WTC11 (cell line): ENCODE data around the gene CYP11A1. TPM values are rescaled to one million over a fixed set of nuclear protein-coding genes. Genes with fewer than 3 reads are reported as not detected.

Experiments used
- ATAC-seq: fragments of 200-7000 bp; cut with Tn5 transposase; 2 replicates; pipeline ENCODE4 v1.10.0; 2021; ENCODE audit warnings: mild to moderate bottlenecking, moderate library complexity
- CTCF ChIA-PET: fragments of 300-600 bp; sonication (Branson Sonifier 250); formaldehyde crosslinking; loops from one replicate; lab custom pipeline; 2021; ENCODE audit warnings: antibody characterized with exemption; lab: Charles Lee
- POLR2A ChIA-PET: fragments of 350-600 bp; sonication (Branson Sonifier 250); formaldehyde crosslinking; loops from one replicate; lab custom pipeline; 2021; ENCODE audit warnings: antibody characterized with exemption; lab: Charles Lee
- DNase-seq: peaks from one replicate; pipeline ENCODE4 v3.0.0; 2021; ENCODE audit warnings: low spot score
- H3K27ac Mint-ChIP-seq: 2 replicates; pipeline ENCODE4 v1.8.0; 2021; ENCODE audit warnings: mixed read lengths
- H3K27me3 Mint-ChIP-seq: 2 replicates; pipeline ENCODE4 v1.8.0; 2021; ENCODE audit warnings: low read depth, mild to moderate bottlenecking, moderate library complexity, mixed read lengths
- H3K36me3 Mint-ChIP-seq: 2 replicates; pipeline ENCODE4 v1.8.0; 2021; ENCODE audit warnings: mixed read lengths
- H3K4me1 Mint-ChIP-seq: 2 replicates; pipeline ENCODE4 v1.8.0; 2022; ENCODE audit warnings: mixed read lengths
- H3K4me3 Mint-ChIP-seq: 2 replicates; pipeline ENCODE4 v1.8.0; 2021; ENCODE audit warnings: mild to moderate bottlenecking, moderate library complexity, mixed read lengths
- H3K9me3 Mint-ChIP-seq: 2 replicates; pipeline ENCODE4 v1.8.0; 2021; ENCODE audit warnings: mixed read lengths
- ELF4 ChIP-seq: sonication (generic); formaldehyde crosslinking; IDR thresholded peaks from 2 replicates; pipeline ENCODE4 v1.8.1; 2022; ENCODE audit warnings: low read depth, mild to moderate bottlenecking, moderate library complexity, missing genetic modification reagents
- EMX1 ChIP-seq: fragments of 250-450 bp; sonication (Bioruptor Pico); IDR thresholded peaks from 2 replicates; pipeline ENCODE4 v1.8.0; 2021; ENCODE audit warnings: mild to moderate bottlenecking
- FOXP1 ChIP-seq: sonication (generic); formaldehyde crosslinking; IDR thresholded peaks from 2 replicates; pipeline ENCODE4 v1.8.0; 2022; ENCODE audit warnings: missing genetic modification reagents, mild to moderate bottlenecking, moderate library complexity, borderline replicate concordance
- JUN ChIP-seq: sonication (generic); formaldehyde crosslinking; IDR thresholded peaks from 2 replicates; pipeline ENCODE4 v1.8.0; 2023; ENCODE audit warnings: mild to moderate bottlenecking, missing genetic modification reagents
- NFE2L1 ChIP-seq: sonication (generic); formaldehyde crosslinking; IDR thresholded peaks from 2 replicates; pipeline ENCODE4 v1.8.1; 2023; ENCODE audit warnings: missing genetic modification reagents
- NFYB ChIP-seq: sonication (generic); formaldehyde crosslinking; conservative IDR thresholded peaks from 2 replicates; pipeline ENCODE4 v1.8.0; 2022; ENCODE audit warnings: low read depth, missing genetic modification reagents
- NR2C2 ChIP-seq: sonication (generic); formaldehyde crosslinking; IDR thresholded peaks from 2 replicates; pipeline ENCODE4 v1.8.0; 2022; ENCODE audit warnings: mild to moderate bottlenecking, missing genetic modification reagents
- OVOL2 ChIP-seq: fragments of 250-450 bp; sonication (Bioruptor Pico); IDR thresholded peaks from 2 replicates; pipeline ENCODE4 v1.9.0; 2021; ENCODE audit warnings: mild to moderate bottlenecking, borderline replicate concordance
- SMAD4 ChIP-seq: sonication (generic); formaldehyde crosslinking; IDR thresholded peaks from 2 replicates; pipeline ENCODE4 v1.8.0; 2022; ENCODE audit warnings: mild to moderate bottlenecking, missing genetic modification reagents
- TEAD4 ChIP-seq: sonication (generic); formaldehyde crosslinking; IDR thresholded peaks from 2 replicates; pipeline ENCODE4 v1.8.0; 2022; ENCODE audit warnings: mild to moderate bottlenecking, missing genetic modification reagents
- ZBTB21 ChIP-seq: sonication (generic); formaldehyde crosslinking; IDR thresholded peaks from 2 replicates; pipeline ENCODE4 v1.8.1; 2023; ENCODE audit warnings: mild to moderate bottlenecking, missing genetic modification reagents, borderline replicate concordance
- ZNF416 ChIP-seq: fragments of 250-450 bp; sonication (Bioruptor Pico); IDR thresholded peaks from 2 replicates; pipeline ENCODE4 v1.9.0; 2021; ENCODE audit warnings: mild to moderate bottlenecking, inconsistent platforms
- total RNA-seq: library from RNA; stranded (reverse); gene quantifications from 3 replicates; pipeline ENCODE4 v1.2.3, GENCODE V29; 2021
- TF ChIP-seq, protein P1 (sequence below): sonication (generic); formaldehyde crosslinking; IDR thresholded peaks from 2 replicates; pipeline ENCODE4 v1.8.1; 2023; ENCODE audit warnings: mild to moderate bottlenecking, missing genetic modification reagents, moderate library complexity
- TF ChIP-seq, protein P2 (sequence below): sonication (generic); formaldehyde crosslinking; conservative IDR thresholded peaks from 2 replicates; pipeline ENCODE4 v1.8.1; 2023; ENCODE audit warnings: mild to moderate bottlenecking, low read depth, missing genetic modification reagents, moderate library complexity
- TF ChIP-seq, protein P3 (sequence below): sonication (generic); formaldehyde crosslinking; IDR thresholded peaks from 2 replicates; pipeline ENCODE4 v1.8.0; 2023; ENCODE audit warnings: missing genetic modification reagents
- TF ChIP-seq, protein P4 (sequence below): sonication (generic); formaldehyde crosslinking; IDR thresholded peaks from 2 replicates; pipeline ENCODE4 v1.8.1; 2022; ENCODE audit warnings: mild to moderate bottlenecking, missing genetic modification reagents, moderate library complexity, borderline replicate concordance
- TF ChIP-seq, protein P5 (sequence below): sonication (generic); formaldehyde crosslinking; IDR thresholded peaks from 2 replicates; pipeline ENCODE4 v1.8.0; 2022; ENCODE audit warnings: mild to moderate bottlenecking, missing genetic modification reagents
- TF ChIP-seq, protein P6 (sequence below): sonication (generic); formaldehyde crosslinking; IDR thresholded peaks from 2 replicates; pipeline ENCODE4 v1.8.1; 2022; ENCODE audit warnings: mild to moderate bottlenecking, moderate library complexity, missing genetic modification reagents
- TF ChIP-seq, protein P7 (sequence below): sonication (generic); formaldehyde crosslinking; IDR thresholded peaks from 2 replicates; pipeline ENCODE4 v1.8.1; 2022; ENCODE audit warnings: low read depth, mild to moderate bottlenecking, moderate library complexity, missing genetic modification reagents, borderline replicate concordance
- TF ChIP-seq, protein P8 (sequence below): sonication (generic); formaldehyde crosslinking; conservative IDR thresholded peaks from 2 replicates; pipeline ENCODE4 v1.8.1; 2022; ENCODE audit warnings: mild to moderate bottlenecking, missing genetic modification reagents
- TF ChIP-seq, protein P9 (sequence below): sonication (generic); formaldehyde crosslinking; IDR thresholded peaks from 2 replicates; pipeline ENCODE4 v1.8.1; 2023; ENCODE audit warnings: mild to moderate bottlenecking, moderate library complexity, missing genetic modification reagents

CYP11A1 gene
- total RNA-seq, 1 experiment from 2014 or later = 3.4 TPM

DNA sequence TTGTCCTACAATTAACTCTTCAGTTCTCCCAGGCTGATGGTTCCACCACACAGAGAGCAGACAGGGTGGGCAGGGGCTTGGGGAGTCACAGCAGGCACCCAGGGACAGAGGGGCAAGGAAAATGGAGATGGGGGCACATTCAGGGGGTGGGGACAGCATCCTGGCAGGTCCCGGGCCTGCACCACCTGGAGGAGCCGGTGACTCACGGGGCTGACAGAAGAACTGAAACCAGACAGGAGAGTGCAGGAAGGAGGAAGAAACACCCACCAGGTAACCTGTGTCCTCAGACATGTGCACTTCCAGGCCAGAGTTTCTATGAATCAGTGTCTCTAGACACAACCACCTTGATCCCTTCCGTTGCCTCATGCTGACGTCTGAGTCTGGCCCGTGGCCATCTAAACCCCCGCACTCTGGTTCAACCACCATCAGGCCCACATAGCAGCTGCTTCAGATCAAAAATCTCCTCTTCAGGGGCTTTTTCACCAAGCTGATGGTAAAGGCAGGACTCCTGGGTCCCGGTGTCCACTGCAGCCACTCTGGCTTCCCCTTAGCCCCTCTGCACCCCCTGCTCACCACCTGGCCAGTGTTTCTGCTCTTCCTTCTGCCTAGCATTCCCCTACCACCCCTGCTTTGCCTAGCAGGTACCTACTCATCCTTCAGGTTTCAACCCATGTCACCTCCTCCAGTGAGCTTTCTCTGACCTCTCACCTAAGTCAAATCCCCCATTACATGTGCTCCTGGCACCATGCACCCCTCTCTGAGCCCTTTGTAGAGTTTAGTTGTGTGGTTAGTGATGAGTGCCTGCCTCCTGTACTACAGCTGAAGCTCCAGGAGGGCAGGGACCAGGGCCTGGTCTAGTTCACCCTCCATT lies 16.5 kb upstream of the CYP11A1 start:
- ATAC-seq = no peak
- POLR2A ChIA-PET = interaction anchor here (1.7 kb wide), 1 partner anchor 50 kb away, joined by 7 read pairs; the partner anchor contains the start of gene SEMA7A
- Mint-ChIP-seq H3K4me1 (peaks cover 11% of the 10 kb centered on the region), H3K4me3 (no peak overlapping the region), H3K36me3 (no peaks in the 10 kb centered on the region), H3K27me3 (no peaks in the 10 kb centered on the region), H3K9me3 (no peaks in the 10 kb centered on the region), H3K27ac (no peak overlapping the region)
- DNase-seq = no peak
- TF ChIP-seq, protein P1, sequence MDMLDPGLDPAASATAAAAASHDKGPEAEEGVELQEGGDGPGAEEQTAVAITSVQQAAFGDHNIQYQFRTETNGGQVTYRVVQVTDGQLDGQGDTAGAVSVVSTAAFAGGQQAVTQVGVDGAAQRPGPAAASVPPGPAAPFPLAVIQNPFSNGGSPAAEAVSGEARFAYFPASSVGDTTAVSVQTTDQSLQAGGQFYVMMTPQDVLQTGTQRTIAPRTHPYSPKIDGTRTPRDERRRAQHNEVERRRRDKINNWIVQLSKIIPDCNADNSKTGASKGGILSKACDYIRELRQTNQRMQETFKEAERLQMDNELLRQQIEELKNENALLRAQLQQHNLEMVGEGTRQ = no peak
- TF ChIP-seq ZBTB21 (CRISPR knock-in tag) (no peak), NFE2L1 (CRISPR knock-in tag) (no peak), OVOL2 (CRISPR knock-in tag) (no peak), NFYB (CRISPR knock-in tag) (no peak), EMX1 (CRISPR knock-in tag) (no peak), ZNF416 (no peak), NR2C2 (no peak), FOXP1 (CRISPR knock-in tag) (no peak), JUN (CRISPR knock-in tag) (no peak)
- TF ChIP-seq, protein P2, sequence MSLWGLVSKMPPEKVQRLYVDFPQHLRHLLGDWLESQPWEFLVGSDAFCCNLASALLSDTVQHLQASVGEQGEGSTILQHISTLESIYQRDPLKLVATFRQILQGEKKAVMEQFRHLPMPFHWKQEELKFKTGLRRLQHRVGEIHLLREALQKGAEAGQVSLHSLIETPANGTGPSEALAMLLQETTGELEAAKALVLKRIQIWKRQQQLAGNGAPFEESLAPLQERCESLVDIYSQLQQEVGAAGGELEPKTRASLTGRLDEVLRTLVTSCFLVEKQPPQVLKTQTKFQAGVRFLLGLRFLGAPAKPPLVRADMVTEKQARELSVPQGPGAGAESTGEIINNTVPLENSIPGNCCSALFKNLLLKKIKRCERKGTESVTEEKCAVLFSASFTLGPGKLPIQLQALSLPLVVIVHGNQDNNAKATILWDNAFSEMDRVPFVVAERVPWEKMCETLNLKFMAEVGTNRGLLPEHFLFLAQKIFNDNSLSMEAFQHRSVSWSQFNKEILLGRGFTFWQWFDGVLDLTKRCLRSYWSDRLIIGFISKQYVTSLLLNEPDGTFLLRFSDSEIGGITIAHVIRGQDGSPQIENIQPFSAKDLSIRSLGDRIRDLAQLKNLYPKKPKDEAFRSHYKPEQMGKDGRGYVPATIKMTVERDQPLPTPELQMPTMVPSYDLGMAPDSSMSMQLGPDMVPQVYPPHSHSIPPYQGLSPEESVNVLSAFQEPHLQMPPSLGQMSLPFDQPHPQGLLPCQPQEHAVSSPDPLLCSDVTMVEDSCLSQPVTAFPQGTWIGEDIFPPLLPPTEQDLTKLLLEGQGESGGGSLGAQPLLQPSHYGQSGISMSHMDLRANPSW = no peak
- TF ChIP-seq, protein P3, sequence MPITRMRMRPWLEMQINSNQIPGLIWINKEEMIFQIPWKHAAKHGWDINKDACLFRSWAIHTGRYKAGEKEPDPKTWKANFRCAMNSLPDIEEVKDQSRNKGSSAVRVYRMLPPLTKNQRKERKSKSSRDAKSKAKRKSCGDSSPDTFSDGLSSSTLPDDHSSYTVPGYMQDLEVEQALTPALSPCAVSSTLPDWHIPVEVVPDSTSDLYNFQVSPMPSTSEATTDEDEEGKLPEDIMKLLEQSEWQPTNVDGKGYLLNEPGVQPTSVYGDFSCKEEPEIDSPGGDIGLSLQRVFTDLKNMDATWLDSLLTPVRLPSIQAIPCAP (CRISPR knock-in tag) = no peak
- TF ChIP-seq, protein P4, sequence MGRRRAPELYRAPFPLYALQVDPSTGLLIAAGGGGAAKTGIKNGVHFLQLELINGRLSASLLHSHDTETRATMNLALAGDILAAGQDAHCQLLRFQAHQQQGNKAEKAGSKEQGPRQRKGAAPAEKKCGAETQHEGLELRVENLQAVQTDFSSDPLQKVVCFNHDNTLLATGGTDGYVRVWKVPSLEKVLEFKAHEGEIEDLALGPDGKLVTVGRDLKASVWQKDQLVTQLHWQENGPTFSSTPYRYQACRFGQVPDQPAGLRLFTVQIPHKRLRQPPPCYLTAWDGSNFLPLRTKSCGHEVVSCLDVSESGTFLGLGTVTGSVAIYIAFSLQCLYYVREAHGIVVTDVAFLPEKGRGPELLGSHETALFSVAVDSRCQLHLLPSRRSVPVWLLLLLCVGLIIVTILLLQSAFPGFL (CRISPR knock-in tag) = no peak
- TF ChIP-seq, protein P5, sequence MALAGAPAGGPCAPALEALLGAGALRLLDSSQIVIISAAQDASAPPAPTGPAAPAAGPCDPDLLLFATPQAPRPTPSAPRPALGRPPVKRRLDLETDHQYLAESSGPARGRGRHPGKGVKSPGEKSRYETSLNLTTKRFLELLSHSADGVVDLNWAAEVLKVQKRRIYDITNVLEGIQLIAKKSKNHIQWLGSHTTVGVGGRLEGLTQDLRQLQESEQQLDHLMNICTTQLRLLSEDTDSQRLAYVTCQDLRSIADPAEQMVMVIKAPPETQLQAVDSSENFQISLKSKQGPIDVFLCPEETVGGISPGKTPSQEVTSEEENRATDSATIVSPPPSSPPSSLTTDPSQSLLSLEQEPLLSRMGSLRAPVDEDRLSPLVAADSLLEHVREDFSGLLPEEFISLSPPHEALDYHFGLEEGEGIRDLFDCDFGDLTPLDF (CRISPR knock-in tag) = no peak
- CTCF ChIA-PET = interaction anchor here (0.7 to 4.2 kb wide), 10 partner anchors 8 to 335 kb away, joined by 3 to 38 read pairs (median 8); partner anchors contain the start of gene ARID3B

DNA sequence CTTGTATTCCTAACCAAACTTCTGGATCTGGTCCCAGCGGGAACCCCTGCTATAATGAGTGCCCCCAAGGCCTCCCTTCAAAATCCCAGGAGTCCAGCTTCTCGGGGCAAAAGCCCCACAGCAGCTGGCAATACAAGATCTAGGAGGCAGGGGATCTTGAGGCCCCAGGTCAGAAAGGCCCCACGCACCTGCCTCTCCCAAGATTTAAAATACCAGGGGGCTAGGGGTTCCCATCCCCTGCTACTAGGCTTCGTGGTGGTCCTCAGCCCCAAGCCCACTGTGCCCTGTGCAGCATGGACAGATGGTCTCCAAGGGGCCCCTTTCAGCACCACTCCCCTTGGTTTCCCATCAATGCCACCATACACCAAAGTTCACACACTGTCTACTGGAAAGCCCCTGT lies 15.8 kb upstream of the CYP11A1 start:
- ATAC-seq (no peak), DNase-seq (no peak)
- Mint-ChIP-seq H3K27me3 (no peaks in the 10 kb centered on the region), H3K27ac (no peak overlapping the region), H3K4me1 (peaks cover 12% of the 10 kb centered on the region), H3K36me3 (no peaks in the 10 kb centered on the region), H3K9me3 (no peaks in the 10 kb centered on the region), H3K4me3 (no peak overlapping the region)
- ChIA-PET POLR2A (no interaction called here), CTCF (interaction anchor here (0.7 to 4.2 kb wide), 12 partner anchors 10 to 385 kb away, joined by 3 to 136 read pairs (median 10); partner anchors contain the start of genes ARID3B, SEMA7A and UBL7)
- TF ChIP-seq OVOL2 (CRISPR knock-in tag) (no peak), SMAD4 (CRISPR knock-in tag) (no peak), TEAD4 (CRISPR knock-in tag) (no peak), ELF4 (CRISPR knock-in tag) (no peak), NFYB (CRISPR knock-in tag) (no peak)
- TF ChIP-seq, protein P6, sequence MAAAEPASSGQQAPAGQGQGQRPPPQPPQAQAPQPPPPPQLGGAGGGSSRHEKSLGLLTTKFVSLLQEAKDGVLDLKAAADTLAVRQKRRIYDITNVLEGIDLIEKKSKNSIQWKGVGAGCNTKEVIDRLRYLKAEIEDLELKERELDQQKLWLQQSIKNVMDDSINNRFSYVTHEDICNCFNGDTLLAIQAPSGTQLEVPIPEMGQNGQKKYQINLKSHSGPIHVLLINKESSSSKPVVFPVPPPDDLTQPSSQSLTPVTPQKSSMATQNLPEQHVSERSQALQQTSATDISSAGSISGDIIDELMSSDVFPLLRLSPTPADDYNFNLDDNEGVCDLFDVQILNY (CRISPR knock-in tag) = no peak
- TF ChIP-seq, protein P7, sequence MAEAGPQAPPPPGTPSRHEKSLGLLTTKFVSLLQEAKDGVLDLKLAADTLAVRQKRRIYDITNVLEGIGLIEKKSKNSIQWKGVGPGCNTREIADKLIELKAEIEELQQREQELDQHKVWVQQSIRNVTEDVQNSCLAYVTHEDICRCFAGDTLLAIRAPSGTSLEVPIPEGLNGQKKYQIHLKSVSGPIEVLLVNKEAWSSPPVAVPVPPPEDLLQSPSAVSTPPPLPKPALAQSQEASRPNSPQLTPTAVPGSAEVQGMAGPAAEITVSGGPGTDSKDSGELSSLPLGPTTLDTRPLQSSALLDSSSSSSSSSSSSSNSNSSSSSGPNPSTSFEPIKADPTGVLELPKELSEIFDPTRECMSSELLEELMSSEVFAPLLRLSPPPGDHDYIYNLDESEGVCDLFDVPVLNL = no peak
- TF ChIP-seq, protein P8, sequence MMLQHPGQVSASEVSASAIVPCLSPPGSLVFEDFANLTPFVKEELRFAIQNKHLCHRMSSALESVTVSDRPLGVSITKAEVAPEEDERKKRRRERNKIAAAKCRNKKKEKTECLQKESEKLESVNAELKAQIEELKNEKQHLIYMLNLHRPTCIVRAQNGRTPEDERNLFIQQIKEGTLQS = no peak
- TF ChIP-seq, protein P9, sequence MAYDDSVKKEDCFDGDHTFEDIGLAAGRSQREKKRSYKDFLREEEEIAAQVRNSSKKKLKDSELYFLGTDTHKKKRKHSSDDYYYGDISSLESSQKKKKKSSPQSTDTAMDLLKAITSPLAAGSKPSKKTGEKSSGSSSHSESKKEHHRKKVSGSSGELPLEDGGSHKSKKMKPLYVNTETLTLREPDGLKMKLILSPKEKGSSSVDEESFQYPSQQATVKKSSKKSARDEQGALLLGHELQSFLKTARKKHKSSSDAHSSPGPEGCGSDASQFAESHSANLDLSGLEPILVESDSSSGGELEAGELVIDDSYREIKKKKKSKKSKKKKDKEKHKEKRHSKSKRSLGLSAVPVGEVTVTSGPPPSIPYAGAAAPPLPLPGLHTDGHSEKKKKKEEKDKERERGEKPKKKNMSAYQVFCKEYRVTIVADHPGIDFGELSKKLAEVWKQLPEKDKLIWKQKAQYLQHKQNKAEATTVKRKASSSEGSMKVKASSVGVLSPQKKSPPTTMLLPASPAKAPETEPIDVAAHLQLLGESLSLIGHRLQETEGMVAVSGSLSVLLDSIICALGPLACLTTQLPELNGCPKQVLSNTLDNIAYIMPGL = no peak
